GM21381 (cell line): Measurements from ENCODE around the gene C16orf89.
"Not testable (repeated sequence)": the region's sequence is repeated elsewhere in the genome, so short reads cannot be mapped to it uniquely, and the experiment has no call there.

ENCODE experiments used
- ATAC-seq: cut with Tn5 transposase; IDR thresholded peaks from one replicate; pipeline ENCODE4 v1.9.1; 2021; ENCODE audit warnings: mild to moderate bottlenecking, moderate library complexity; ENCODE audit not compliant: unreplicated experiment

Gene C16orf89, protein sequence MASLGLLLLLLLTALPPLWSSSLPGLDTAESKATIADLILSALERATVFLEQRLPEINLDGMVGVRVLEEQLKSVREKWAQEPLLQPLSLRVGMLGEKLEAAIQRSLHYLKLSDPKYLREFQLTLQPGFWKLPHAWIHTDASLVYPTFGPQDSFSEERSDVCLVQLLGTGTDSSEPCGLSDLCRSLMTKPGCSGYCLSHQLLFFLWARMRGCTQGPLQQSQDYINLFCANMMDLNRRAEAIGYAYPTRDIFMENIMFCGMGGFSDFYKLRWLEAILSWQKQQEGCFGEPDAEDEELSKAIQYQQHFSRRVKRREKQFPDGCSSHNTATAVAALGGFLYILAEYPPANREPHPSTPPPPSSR

GRCh38 chr16:5065813-5066212, at the start of gene C16orf89:
Gene C16orf89 (minus strand): TSS chr16:5065956. CDS start chr16:5065908, 48 bp downstream.
- no peak for ATAC-seq

DNA sequence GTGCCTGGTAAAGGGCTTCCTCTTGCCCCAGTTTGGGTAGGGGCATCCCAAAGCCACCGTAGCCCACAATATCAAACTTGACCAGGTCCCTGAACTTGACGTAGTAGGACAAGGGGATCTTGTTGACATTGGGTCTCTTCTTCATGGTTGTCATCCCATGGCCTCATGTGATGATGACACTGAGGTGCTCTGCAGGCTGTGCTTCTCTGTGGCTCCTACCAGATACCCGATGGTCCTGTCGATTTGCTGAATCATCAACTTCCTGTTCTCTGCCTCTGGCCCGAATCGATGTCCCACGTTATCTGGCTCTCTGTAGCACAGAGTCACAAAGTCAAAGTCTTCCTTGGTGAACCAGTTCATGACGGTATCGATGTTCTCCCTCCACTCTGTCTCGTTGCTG, 45.2 kb upstream of the C16orf89 start:
- not testable (repeated sequence) for ATAC-seq

- ATAC-seq: no peak
These were observed 42.9 kb upstream of the C16orf89 start for GRCh38 chr16:5108505-5109158.

- not testable (repeated sequence) for ATAC-seq
These were observed 39.3 kb upstream of the C16orf89 start for GRCh38 chr16:5105039-5105438.

GRCh38 chr16:5103296-5104032, 37.7 kb upstream of the C16orf89 start:
- not testable (repeated sequence) for ATAC-seq

GRCh38 chr16:5099174-5099573, 33.4 kb upstream of the C16orf89 start:
- ATAC-seq: not testable (repeated sequence)

DNA sequence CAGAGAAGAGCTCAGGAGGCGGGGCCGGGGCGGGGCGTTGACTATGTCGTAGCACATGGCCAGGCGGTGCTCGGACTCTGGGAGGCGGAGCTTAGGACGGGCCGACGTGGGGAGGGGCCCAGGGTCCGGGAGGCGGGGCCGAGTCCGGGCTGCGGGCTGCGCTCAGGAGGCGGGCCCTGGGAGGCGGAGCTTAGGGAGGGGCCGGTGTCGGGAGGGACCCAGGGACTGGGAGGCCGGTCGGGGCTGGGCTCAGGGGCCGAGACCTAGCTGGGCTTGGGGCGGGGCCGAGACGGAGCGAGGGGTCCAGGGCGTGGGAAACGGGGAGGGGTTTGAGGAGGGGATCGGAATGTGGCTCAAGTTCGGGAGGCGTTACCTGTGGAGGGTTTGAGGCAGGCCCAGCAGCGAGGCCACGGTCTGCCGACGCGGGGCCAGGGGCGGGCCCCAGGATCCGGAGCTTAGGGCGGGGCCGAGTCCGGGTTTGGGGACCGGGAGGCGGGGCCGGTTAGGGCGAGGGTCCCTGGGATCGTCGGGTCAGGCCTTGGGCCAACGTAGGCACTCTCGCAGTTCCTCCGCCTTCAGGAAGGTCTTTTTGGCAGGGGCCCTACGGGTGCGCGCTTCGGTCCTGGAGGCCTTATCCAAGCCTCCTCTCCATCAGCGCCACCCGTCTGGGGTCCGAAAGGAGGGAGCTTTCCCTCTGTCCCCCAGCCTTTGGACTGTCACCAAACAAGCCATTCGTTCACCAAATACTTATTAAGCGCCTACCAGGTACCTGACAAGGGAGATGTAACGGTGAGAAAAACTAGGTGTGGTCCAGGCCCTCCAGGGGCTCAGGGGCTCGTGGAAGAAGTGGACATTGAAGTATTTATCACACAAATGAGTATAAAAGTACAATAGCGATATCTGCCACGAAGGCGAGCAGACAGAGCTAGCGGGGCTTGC, 32.7 kb upstream of the C16orf89 start:
- not testable (repeated sequence) for ATAC-seq

DNA sequence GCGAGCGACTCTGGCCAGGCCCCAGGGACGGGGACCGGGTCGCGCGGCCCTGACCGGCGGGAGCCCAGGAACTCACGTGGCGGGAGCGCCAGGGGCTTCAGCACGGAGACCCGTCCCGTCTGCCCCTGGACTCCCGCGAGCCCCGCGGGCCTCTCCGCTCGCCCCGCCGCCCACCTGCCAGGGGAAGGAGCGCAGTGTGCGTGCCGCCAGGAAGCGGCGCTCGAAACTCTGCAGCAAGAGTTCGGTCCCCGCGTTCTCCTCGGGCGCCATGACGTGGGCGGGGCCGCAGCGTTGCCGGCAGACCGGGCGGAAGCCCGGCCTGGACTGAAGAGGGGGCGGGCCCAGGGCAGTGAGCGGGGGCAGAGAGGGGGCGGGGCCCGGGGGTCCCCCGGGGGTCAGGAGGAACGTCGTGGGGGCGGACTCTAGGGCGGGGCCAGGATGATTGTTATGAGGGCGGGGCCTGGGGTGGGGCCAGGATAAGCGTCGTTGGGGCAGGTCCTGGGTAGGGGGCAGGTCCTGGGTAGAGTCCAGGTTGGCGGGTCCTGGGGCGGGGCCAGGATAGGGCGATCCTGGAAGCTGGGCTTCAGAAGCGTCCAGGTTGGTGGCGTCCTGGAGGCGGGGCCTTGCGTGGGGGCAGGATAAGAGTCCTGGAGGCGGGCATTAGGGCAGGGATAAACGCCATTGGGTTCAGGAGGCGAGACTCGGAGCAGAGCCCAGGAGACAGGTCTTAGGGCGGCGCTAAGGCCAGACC, 31.9 kb upstream of the C16orf89 start, which contains the start of gene EEF2KMT:
EEF2KMT (minus strand) TSS at position 326 of the 751 bp plus-strand sequence; CDS start at position 270, 56 bp downstream.
- ATAC-seq: peak; percentile 98

DNA sequence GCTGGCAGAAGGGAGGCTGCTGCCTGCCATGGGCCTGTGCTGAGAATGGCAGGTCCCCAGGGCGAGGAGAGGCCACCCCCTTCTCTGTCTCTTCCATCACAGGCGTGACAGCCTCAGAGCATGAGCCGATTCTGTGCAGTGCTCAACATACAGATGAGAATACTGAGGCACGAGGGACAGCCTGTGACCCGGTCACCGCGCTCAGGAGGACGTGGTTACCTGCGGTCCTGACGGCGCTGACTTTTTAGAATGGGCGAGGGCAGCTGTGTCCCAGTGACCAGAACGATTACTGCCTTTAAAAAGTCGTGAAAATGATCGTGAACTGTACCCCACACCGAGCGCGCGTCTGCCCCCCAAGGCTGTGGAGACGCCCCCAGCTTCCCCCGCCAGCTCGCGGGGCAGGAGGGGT, 31.3 kb upstream of the C16orf89 start:
- not testable (repeated sequence) for ATAC-seq

GRCh38 chr16:5096437-5097060, 30.8 kb upstream of the C16orf89 start:
- not testable (repeated sequence) for ATAC-seq

DNA sequence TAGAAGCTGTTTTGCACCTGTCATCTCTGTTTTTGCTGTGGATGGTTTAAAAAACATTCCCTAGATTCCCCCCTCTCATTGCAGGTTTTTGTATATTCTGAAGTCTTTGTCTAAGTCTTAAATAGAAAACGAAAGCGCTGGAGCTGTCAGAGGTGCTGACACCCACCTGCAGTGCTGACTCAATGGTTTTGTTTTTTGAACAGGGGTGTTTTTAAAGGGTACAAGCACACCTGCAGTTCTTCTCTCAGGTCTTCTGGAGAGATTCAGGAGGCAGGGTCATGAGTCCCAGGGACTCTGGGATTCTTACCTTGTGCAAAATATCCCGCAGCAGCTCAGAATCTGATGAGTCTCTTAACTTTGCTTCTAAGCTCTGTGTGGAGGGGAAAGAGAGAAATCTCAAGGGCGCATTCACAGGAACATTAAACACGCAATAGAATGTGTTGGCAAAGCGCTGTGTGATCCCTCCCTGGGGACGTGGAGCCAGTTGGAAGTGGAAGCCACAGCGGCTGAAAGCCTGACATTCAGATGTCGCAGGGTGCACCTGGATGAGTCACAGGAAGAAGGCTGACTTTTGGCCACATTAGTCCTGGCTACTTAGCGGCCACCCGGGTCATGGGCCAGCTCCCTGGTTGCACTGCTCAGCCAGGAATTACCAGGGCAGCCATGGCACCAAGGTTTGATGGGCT, 29.5 kb upstream of the C16orf89 start:
- ATAC-seq: not testable (repeated sequence)

- not testable (repeated sequence) for ATAC-seq
These were observed 28.0 kb upstream of the C16orf89 start for GRCh38 chr16:5093746-5094145.

- ATAC-seq: not testable (repeated sequence)
These were observed 27.3 kb upstream of the C16orf89 start for GRCh38 chr16:5093081-5093480.

DNA sequence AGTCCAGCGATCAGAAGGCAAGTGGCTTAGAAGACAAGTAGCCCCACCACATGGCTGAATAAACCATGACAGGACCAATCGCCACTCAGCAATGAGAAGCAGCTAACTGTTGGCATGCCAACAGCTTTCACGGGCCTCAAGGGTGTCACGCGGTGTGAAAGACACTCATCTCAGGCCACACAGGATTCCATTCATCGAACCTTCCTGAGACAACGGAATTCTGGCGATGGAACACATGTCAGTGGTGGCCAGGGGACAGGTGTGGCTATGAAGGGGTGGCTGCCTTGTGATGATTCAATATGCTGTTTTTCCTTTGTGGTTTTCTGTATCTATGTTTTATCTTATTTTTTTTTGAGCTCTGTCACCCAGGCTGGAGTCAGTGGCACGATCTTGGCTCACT, 24.8 kb upstream of the C16orf89 start:
- not testable (repeated sequence) for ATAC-seq

DNA sequence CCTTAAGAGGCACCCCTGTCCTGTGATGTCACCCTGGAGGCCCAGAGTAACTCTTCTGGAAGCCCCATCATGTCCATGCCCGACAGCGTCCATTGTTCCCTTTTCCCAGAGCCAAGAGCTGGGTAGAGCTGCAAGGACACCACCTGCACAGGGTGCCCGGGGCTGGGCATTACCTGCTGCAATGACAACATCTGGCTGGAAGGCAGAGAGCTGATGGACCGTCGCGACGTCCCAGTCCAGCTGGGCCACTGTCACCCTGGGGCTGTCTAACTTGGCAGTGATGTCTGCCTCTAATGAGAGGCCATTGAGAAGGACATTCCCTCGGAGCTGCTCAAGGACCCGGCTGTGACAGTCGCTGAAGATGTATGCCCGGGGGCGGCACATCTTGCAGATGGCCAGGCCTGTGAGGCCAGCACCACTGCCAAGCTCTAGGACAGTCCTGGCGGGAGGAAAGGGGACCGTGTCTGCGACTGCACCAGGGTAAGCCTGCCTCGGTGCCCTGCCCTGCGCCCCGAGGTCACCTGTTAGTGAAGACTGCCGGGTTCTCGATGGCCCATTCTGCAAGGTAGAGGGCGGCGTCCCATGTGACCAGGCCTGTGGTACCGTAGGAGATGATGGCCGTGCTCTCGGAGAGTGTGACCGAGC, 24.3 kb upstream of the C16orf89 start:
- not testable (repeated sequence) for ATAC-seq

DNA sequence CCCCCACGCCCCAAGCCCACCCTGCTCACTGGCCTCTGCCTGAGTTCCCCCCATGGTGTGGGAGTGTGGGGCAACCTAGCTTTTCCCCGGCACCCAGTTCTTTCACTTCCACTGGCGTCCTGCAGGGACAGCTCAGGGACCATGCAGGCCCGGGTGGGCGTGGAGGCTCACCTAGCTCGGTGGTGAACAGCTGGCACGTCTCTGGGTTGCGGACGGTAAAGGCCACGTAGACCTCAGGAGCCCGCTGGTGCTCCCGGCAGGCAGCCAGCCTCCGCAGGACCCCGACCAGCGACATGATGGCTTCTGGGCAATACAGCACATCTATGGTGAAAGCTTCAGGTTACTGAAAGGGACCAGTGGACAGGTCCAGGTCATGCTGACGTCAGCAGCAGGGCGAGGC, 23.2 kb upstream of the C16orf89 start:
- ATAC-seq: not testable (repeated sequence)

DNA sequence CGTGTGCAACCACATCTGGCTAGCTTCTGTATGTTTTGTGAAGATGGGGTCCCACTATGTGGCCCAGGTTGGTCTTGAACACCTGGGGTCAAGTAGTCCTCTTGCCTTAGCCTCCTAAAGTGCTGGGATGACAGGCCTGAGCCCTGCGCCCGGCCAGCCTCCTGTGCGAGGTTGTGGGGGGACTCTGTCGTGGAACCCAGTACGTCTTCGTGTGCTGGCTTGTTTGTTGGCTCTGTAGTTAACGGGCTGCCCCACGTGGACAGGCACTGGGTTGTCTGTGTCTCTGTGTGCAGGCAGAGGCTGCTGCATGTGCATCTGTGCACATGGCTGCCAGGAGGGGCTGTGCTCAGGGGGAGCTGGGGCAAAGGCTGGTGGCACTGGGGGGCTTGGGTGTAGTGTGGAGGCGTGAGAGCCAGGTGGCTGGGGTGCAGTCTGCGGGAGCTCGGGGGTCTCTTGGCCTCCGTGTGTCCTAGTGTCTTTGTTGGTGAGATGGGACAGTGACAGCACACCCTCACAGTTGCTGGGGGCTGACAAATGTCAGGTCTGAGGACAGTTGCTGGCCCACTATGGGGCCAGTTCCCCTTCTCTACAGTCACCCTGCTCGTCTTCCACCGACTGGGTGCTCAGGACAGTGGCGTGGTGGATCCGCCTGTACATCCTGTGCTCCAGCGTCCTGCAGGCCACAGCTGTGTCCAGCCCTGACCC, 22.5 kb upstream of the C16orf89 start:
- not testable (repeated sequence) for ATAC-seq
